Fibroblast of upper back skin (primary cell): Measurements from ENCODE around the gene LCP1.
A peak's percentile ranks its signal among the peaks of the same experiment; 100 is the strongest.

ENCODE experiments used
- DNase-seq: peaks from one replicate; pipeline ENCODE4 v3.0.0-alpha.2; 2013

LCP1 gene

GRCh38 chr13:46094478-46094877, 87.5 kb downstream of the LCP1 start:
- DNase-seq: no peak

- DNase-seq: no peak
Observed at GRCh38 chr13:46088821-46089562, 93.0 kb downstream of the LCP1 start.

- no peak for DNase-seq
Observed at GRCh38 chr13:46087481-46087880, 94.5 kb downstream of the LCP1 start.

- no peak for DNase-seq
Observed at GRCh38 chr13:46086985-46087384, 95.0 kb downstream of the LCP1 start.

GRCh38 chr13:46086421-46086922, 95.5 kb downstream of the LCP1 start:
- DNase-seq: no peak

GRCh38 chr13:46085737-46086136, 96.2 kb downstream of the LCP1 start:
- DNase-seq: no peak

GRCh38 chr13:46082324-46082723, 99.7 kb downstream of the LCP1 start:
- no peak for DNase-seq

- no peak for DNase-seq
Observed at GRCh38 chr13:46079770-46080169, 102.2 kb downstream of the LCP1 start.

GRCh38 chr13:46077265-46077664, 104.7 kb downstream of the LCP1 start:
- DNase-seq: peak; percentile 3

GRCh38 chr13:46076827-46077226, 105.2 kb downstream of the LCP1 start:
- no peak for DNase-seq
